SK-N-SH (cell line): ENCODE data around the gene SMAD3.

ENCODE experiments used
- CTCF ChIP-seq: fragments of 200-600 bp; sonication (generic); IDR thresholded peaks from 2 replicates; pipeline ENCODE4 v1.6.1; 2017; ENCODE audit warnings: antibody characterized with exemption, mild to moderate bottlenecking, moderate library complexity
- EP300 ChIP-seq, 2 experiments: IDR thresholded peaks; 2 replicates each; pipeline versions ENCODE4 v1.4.0 to v1.6.1; 2012; ENCODE audit warnings: borderline replicate concordance in 1 of 2, low read depth in 1 of 2, low read length in 1 of 2
- GABPA ChIP-seq: IDR thresholded peaks from 2 replicates; pipeline ENCODE4 v1.4.0; 2012; ENCODE audit warnings: low read depth, mild to moderate bottlenecking
- GATA2 ChIP-seq: sonication (generic); formaldehyde crosslinking; IDR thresholded peaks from 2 replicates; pipeline ENCODE4 v1.5.0; 2020; ENCODE audit warnings: mild to moderate bottlenecking, missing genetic modification reagents
- JUND ChIP-seq: IDR thresholded peaks from 2 replicates; pipeline ENCODE4 v1.4.0; 2012
- MAX ChIP-seq: IDR thresholded peaks from 2 replicates; pipeline ENCODE4 v1.4.0; 2012; ENCODE audit warnings: low read depth
- POLR2AphosphoS5 ChIP-seq: IDR thresholded peaks from 2 replicates; pipeline ENCODE4 v1.6.1; 2012; ENCODE audit warnings: low read depth, low read length
- RAD21 ChIP-seq: IDR thresholded peaks from 2 replicates; pipeline ENCODE4 v1.6.1; 2012; ENCODE audit warnings: mild to moderate bottlenecking, low read length
- TEAD4 ChIP-seq: IDR thresholded peaks from 2 replicates; pipeline ENCODE4 v1.4.0; 2012; ENCODE audit warnings: mild to moderate bottlenecking, borderline replicate concordance; ENCODE audit not compliant: insufficient read depth
- YY1 ChIP-seq: IDR thresholded peaks from 2 replicates; pipeline ENCODE4 v1.4.0; 2012; ENCODE audit warnings: low read depth, mild to moderate bottlenecking

- TF ChIP-seq MAX, result no peak
- no peak for TF ChIP-seq JUND
- TF ChIP-seq YY1, result no peak
- no peak for TF ChIP-seq CTCF
- no peak for TF ChIP-seq GABPA
- TF ChIP-seq TEAD4, result no peak
- TF ChIP-seq EP300 (IDR thresholded peaks at IDR 0.05; ENCODE audit: borderline replicate concordance in 1 of 2, low read depth in 1 of 2, low read length in 1 of 2), result no peak
- no peak for TF ChIP-seq RAD21
- no peak for TF ChIP-seq GATA2
- TF ChIP-seq POLR2AphosphoS5, result no peak
These were observed 54.8 kb downstream of the SMAD3 start for GRCh38 chr15:67120009-67120838.
